ENCODE measurements around the gene CLMN.

DNA sequence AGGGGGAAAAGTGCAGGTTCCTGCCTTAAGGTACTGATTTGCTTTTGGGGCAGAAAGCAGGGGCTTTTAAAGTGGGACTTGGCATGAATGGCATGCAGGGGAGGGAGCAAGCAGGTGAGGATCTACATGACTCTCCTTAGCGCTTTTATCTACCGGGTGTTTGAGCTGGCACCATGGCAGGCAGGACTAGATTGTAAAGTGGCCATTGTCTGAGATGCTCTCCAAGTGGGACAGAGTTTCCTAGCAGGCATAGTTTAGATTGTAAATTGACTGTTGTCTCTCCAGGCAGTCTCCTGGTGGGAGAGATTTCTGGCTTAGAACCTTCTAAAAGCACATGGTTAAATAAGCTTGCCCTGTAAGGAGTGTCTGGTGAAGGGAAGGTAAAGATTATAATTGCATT, 157.1 kb downstream of the CLMN start:
- TF ChIP-seq, protein P1, sequence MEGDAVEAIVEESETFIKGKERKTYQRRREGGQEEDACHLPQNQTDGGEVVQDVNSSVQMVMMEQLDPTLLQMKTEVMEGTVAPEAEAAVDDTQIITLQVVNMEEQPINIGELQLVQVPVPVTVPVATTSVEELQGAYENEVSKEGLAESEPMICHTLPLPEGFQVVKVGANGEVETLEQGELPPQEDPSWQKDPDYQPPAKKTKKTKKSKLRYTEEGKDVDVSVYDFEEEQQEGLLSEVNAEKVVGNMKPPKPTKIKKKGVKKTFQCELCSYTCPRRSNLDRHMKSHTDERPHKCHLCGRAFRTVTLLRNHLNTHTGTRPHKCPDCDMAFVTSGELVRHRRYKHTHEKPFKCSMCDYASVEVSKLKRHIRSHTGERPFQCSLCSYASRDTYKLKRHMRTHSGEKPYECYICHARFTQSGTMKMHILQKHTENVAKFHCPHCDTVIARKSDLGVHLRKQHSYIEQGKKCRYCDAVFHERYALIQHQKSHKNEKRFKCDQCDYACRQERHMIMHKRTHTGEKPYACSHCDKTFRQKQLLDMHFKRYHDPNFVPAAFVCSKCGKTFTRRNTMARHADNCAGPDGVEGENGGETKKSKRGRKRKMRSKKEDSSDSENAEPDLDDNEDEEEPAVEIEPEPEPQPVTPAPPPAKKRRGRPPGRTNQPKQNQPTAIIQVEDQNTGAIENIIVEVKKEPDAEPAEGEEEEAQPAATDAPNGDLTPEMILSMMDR (IDR thresholded peaks at IDR 0.05; ENCODE audit: low read length): no peak
- TF ChIP-seq EZH2 (IDR thresholded peaks at IDR 0.05; ENCODE audit: borderline replicate concordance, low read length): no peak
